IPS-20b (cell line): ENCODE results near the gene PTPRD.

Source experiments
- H3K27ac ChIP-seq: one replicate; pipeline ENCODE4 v1.5.1; 2013; ENCODE audit warnings: low read length
- H3K27me3 ChIP-seq: 2 replicates; pipeline ENCODE4 v1.6.1; 2013; ENCODE audit warnings: mild to moderate bottlenecking, low read length, inconsistent platforms; ENCODE audit not compliant: insufficient read depth
- H3K36me3 ChIP-seq: 2 replicates; pipeline ENCODE4 v1.6.1; 2013; ENCODE audit warnings: low read depth, mild to moderate bottlenecking, inconsistent platforms, low read length, moderate library complexity; ENCODE audit not compliant: insufficient read depth
- H3K4me1 ChIP-seq: 2 replicates; pipeline ENCODE4 v1.6.1; 2013; ENCODE audit warnings: mild to moderate bottlenecking, control low read depth, inconsistent platforms, low read length, moderate library complexity; ENCODE audit not compliant: insufficient read depth
- H3K4me3 ChIP-seq: 2 replicates; pipeline ENCODE4 v1.5.1; 2013; ENCODE audit warnings: mild to moderate bottlenecking, low read length, inconsistent platforms
- H3K9ac ChIP-seq: 2 replicates; pipeline ENCODE4 v1.6.1; 2013; ENCODE audit warnings: low read depth, mild to moderate bottlenecking, inconsistent platforms, low read length, moderate library complexity
- H3K9me3 ChIP-seq: 2 replicates; pipeline ENCODE4 v1.6.1; 2013; ENCODE audit warnings: mild to moderate bottlenecking, low read depth, low read length, inconsistent platforms; ENCODE audit not compliant: insufficient read depth

Gene PTPRD

DNA sequence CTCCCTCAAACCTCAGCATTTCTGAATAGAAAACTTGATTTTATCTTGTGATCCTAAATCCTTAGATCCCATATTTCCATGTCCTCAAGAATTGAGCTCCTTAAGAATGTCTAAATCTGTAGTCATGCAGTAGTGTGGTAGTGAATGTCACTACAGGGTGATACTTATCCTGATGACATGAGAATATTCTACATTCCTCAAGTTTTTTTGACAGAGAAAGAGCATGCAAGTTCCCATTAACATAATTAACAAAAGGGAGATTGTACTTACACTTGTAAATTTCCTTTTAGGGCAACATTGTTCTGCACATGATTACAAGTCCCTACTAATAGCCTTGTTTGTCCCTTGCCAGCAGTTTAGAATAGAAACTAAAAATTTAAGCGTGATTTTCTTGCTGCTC is 352.3 kb downstream of the PTPRD start:
- H3K4me1 ChIP-seq = no peaks in the 10 kb centered on the region
- no peaks in the 10 kb centered on the region for H3K27me3 ChIP-seq

DNA sequence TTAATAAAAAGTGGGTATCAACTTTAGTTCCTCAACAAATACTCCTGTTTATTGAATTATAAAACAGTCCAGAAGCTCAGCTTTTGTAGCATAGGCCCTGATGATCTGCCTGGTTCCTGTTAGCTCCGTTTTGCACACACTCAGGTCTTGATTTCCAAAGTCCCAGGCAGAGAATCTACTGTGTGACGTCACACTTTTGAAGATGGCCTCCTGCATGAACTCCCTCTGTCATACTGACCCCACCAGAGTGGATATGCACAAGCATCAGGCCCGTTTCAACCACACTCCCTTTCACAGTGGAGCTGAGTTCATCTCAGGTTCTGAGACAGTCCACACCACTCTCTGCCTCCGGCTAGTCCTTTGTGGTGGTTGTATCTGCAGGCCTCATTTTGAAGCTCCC is 353.1 kb downstream of the PTPRD start:
- Histone ChIP-seq H3K4me3 (no peak overlapping the region), H3K9ac (no peak overlapping the region), H3K4me1 (no peaks in the 10 kb centered on the region), H3K9me3 (peaks cover 16% of the 10 kb centered on the region), H3K27me3 (no peaks in the 10 kb centered on the region), H3K36me3 (no peaks in the 10 kb centered on the region), H3K27ac (no peak overlapping the region)

More for the DNA sequence above, 352.3 kb downstream of the PTPRD start:
- no peak overlapping the region for H3K9ac ChIP-seq
- peaks cover 16% of the 10 kb centered on the region for H3K9me3 ChIP-seq
- H3K27ac ChIP-seq = no peak overlapping the region
- H3K4me3 ChIP-seq = no peak overlapping the region
- H3K36me3 ChIP-seq = no peaks in the 10 kb centered on the region

DNA sequence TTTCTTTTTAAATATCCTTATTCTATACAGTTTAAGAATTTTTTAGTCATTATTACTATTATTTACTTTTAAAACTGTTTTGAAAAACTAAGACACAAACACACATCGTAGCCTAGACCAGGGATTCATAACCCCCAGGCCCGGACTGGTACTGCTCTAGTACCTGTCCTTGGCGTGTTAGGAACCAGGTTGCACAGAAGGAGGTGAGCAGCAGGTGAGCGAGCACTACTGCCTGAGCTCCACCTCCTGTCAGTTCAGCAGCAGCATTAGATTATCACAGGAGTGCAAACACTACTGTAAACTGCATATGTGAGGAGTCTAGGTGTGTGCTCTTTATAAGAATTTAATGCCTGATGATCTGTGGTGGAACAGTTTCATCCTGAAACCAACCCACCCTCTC is 357.0 kb downstream of the PTPRD start:
- no peak overlapping the region for H3K9ac ChIP-seq
- H3K27ac ChIP-seq = no peak overlapping the region
- H3K27me3 ChIP-seq = no peaks in the 10 kb centered on the region
- no peaks in the 10 kb centered on the region for H3K4me1 ChIP-seq
- H3K9me3 ChIP-seq = no peaks in the 10 kb centered on the region
- H3K36me3 ChIP-seq = no peaks in the 10 kb centered on the region
- no peak overlapping the region for H3K4me3 ChIP-seq

DNA sequence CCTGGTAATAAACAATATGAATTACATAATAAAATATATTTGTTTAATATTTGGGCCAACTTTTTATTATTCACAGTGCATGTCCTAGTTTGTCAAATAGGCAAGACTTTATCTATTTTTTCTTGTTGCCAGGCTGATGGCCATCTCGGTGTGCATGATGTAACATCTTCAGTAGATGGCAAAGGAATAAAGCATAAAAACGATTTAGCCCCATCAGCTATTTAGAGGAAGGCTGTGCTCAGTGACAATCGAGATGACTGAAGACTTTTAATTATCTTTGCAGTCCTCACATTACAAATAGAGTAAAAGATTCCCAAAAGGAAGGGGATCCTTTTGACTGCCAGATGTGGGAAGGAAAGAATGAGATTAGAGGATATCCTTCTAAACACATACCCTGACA is 358.5 kb downstream of the PTPRD start:
- H3K4me1 ChIP-seq = no peaks in the 10 kb centered on the region
- H3K36me3 ChIP-seq = no peaks in the 10 kb centered on the region
- H3K9me3 ChIP-seq = no peaks in the 10 kb centered on the region
- no peaks in the 10 kb centered on the region for H3K27me3 ChIP-seq
- H3K9ac ChIP-seq = no peak overlapping the region
- H3K4me3 ChIP-seq = no peak overlapping the region
- H3K27ac ChIP-seq = no peak overlapping the region

DNA sequence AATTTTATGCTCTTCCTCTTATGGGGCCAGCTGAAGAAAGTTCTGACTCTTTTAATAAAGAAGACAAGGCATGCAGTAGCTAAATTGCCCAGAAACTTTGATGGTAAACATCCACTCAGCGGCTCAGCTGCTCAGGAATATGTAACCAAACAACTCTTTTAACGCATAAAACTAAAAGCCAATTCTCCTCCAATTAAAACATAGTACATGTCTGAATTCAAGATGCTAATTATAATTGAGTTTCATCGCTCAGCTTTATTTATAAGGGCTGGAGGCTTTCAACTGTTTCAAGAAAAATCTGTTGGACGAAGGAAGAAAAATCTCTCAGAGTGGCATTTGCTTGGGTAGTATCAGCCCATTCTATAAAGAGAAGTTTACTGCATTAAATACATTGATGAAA is 359.5 kb downstream of the PTPRD start:
- Histone ChIP-seq H3K27ac (no peak overlapping the region), H3K9ac (no peak overlapping the region), H3K9me3 (no peaks in the 10 kb centered on the region), H3K27me3 (no peaks in the 10 kb centered on the region), H3K36me3 (no peaks in the 10 kb centered on the region), H3K4me3 (no peak overlapping the region), H3K4me1 (no peaks in the 10 kb centered on the region)

DNA sequence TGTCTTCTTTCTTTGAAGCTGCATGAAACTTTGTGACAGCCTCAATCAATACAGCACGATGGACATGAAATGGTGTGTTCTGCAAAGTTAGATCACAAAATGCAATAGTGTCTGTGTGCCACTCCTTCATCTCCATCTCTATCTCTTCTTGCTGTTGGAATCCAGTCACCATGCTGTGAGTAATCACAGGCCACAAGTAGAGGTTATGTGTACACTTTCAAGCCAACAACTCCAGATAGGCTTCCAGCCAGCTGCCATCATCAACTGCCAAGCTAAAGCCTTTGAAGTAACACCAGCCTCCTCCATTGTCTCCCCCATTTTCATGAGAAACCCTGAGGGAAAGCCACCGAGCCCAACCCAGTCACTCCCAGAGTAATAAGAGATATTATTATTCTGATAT is 360.6 kb downstream of the PTPRD start:
- Histone ChIP-seq H3K4me3 (no peak overlapping the region), H3K9me3 (no peaks in the 10 kb centered on the region), H3K9ac (no peak overlapping the region), H3K4me1 (no peaks in the 10 kb centered on the region), H3K27ac (no peak overlapping the region), H3K27me3 (no peaks in the 10 kb centered on the region), H3K36me3 (no peaks in the 10 kb centered on the region)

DNA sequence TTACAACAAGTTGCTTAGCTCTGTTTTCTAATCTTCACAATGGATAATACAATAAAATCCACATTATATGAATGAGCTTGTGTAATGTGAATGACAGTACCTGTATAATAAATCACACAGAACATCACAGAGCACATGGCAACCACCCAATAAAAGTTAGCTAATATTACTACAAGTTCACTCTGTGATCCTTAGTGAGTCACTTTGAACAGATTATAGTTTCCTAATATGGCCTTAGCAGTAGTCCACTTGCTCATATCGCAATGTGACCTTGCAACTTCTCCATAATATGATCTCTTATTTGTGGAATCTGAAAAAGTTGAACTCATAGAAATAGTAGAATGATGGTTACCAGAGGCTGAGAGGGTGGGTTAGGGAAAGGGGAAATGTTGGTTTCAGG is 361.3 kb downstream of the PTPRD start:
- H3K9me3 ChIP-seq = no peaks in the 10 kb centered on the region
- H3K4me1 ChIP-seq = no peaks in the 10 kb centered on the region
- H3K36me3 ChIP-seq = no peaks in the 10 kb centered on the region
- no peak overlapping the region for H3K9ac ChIP-seq
- no peaks in the 10 kb centered on the region for H3K27me3 ChIP-seq
- H3K27ac ChIP-seq = no peak overlapping the region
- H3K4me3 ChIP-seq = no peak overlapping the region

DNA sequence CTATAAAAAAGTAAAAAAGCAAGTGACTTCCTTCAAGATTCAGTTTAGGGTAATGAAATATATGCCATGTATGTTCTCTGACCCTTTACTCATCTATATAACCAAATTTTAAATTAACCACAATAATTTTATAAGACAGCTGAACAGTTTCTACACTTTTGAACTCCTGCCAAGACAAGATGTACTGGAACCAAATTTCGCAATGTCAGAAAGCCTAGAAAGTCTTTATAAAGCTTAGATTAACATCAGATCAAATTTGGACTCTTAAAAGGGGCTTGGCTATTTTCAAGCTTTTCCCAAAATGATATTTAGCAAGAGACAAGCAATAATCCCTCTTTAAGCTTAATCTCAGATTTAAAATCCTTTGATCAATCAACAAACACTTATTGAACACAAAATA is 362.6 kb downstream of the PTPRD start:
- H3K9me3 ChIP-seq = no peaks in the 10 kb centered on the region
- H3K9ac ChIP-seq = no peak overlapping the region
- H3K36me3 ChIP-seq = no peaks in the 10 kb centered on the region
- H3K4me1 ChIP-seq = no peaks in the 10 kb centered on the region
- H3K27ac ChIP-seq = no peak overlapping the region
- H3K27me3 ChIP-seq = no peaks in the 10 kb centered on the region
- H3K4me3 ChIP-seq = no peak overlapping the region

DNA sequence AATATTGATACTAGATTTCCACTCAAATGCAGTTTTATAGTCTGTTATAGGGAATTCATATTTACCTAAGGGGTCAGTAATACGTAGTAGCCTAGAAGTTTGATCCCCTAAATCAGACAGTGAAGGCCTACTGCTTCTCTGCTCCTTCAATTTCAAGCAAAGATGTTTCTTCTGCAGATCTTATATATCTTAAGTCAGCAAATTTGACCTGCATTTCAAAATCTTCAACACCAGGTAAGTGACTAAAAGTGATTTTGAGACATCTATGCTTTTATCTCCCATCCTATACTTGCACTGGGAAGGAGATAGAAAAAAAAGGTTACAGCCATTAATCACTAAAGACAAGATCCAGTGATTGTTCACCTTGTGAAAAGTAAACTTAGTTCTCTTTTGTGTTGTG is 363.9 kb downstream of the PTPRD start:
- Histone ChIP-seq H3K4me3 (no peak overlapping the region), H3K27me3 (no peaks in the 10 kb centered on the region), H3K9ac (no peak overlapping the region), H3K27ac (no peak overlapping the region), H3K36me3 (no peaks in the 10 kb centered on the region), H3K9me3 (no peaks in the 10 kb centered on the region), H3K4me1 (no peaks in the 10 kb centered on the region)

DNA sequence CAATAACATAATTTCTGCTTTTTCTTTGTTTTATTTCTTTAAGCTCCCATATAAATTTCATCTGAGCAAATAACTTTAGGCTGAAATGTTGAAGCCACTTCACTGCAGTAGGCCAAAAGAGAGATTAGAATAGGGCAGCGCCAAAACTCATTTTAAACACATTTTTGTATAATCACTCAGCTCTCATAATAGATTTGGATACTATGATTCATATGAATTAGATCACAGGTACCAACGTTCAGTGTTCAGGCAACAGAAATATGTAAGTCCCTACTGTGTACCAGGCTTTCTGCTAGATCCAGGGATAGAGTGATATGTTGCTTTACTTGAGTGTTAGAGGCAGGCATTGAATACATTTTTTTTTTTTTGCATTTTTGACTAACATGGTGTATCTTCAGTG is 370.5 kb downstream of the PTPRD start:
- Histone ChIP-seq H3K9ac (no peak overlapping the region), H3K4me1 (no peaks in the 10 kb centered on the region), H3K9me3 (no peaks in the 10 kb centered on the region), H3K27me3 (no peaks in the 10 kb centered on the region), H3K36me3 (no peaks in the 10 kb centered on the region), H3K4me3 (no peak overlapping the region), H3K27ac (no peak overlapping the region)

DNA sequence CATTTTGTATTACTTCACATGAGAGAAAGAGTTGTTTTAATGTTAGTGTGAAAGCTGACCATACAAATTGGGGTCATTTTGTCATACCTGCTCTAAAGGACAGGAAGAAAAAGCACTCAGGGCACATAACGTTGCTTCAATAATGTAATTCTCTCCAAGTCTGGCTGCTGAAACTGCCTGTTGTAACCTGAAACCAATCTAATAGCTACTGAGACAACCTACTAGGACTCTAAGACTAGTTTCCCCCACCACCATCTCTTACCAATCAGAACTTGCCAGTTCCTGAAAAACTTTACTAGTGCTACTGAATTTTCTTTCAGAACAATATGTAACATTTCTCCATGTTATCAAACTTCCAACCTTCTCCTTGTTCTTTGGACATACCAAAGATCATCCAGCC is 374.7 kb downstream of the PTPRD start:
- Histone ChIP-seq H3K4me1 (peaks cover 2% of the 10 kb centered on the region; the same call in 1 of the 2 replicates), H3K4me3 (no peak overlapping the region), H3K27ac (no peak overlapping the region)

DNA sequence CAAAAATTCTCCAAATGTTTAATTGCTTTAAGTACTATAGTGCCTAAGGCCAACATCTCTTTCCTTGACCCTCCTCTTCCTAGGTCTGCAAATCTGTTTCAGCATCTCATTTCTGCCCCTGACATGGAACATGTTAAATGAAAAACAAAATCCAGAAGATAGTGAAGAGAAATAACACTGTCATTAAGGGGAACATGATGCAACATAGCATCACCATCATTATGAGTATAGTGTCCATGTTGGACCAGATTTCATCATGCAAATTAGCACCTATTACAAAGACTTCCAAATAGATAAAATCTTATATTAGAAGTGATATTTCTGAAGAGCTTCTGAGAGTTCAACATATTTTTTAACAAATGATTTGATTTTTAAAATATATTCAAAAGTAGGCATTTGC is 375.2 kb downstream of the PTPRD start:
- no peaks in the 10 kb centered on the region for H3K27me3 ChIP-seq
- H3K9ac ChIP-seq = no peak overlapping the region
- H3K27ac ChIP-seq = no peak overlapping the region
- H3K4me1 ChIP-seq = peaks cover 7% of the 10 kb centered on the region
- H3K36me3 ChIP-seq = no peaks in the 10 kb centered on the region
- no peaks in the 10 kb centered on the region for H3K9me3 ChIP-seq
- H3K4me3 ChIP-seq = no peak overlapping the region

More for the DNA sequence above, 374.7 kb downstream of the PTPRD start:
- H3K27me3 ChIP-seq = no peaks in the 10 kb centered on the region
- H3K36me3 ChIP-seq = no peaks in the 10 kb centered on the region
- no peak overlapping the region for H3K9ac ChIP-seq
- no peaks in the 10 kb centered on the region for H3K9me3 ChIP-seq

DNA sequence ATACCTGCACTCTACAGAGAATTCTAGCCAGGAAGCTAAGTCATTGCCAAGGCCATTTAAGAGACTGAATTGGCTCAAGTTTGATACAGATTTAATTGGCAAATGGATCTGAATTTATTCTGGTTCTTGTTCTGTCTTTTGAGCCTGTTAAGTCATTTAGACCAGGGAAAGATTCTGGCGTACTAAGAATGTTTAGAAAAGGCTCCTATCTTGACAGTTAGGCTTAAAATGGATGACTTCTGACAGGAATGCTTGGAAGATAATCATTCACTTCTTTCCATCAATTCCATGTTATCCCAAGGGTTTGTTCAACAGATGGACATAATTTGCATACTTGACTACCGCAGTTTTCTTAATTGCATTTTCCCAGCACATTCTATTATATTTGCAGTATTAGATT is 376.6 kb downstream of the PTPRD start:
- H3K36me3 ChIP-seq = no peaks in the 10 kb centered on the region
- peaks cover 14% of the 10 kb centered on the region for H3K4me1 ChIP-seq
- no peak overlapping the region for H3K9ac ChIP-seq
- no peaks in the 10 kb centered on the region for H3K27me3 ChIP-seq
- no peak overlapping the region for H3K4me3 ChIP-seq
- H3K27ac ChIP-seq = no peak overlapping the region
- no peaks in the 10 kb centered on the region for H3K9me3 ChIP-seq
